ENCODE data around the gene PDCD6IP. TPM values are rescaled to one million over a fixed set of nuclear protein-coding genes. Genes with fewer than 3 reads are reported as not detected.

PDCD6IP gene, protein sequence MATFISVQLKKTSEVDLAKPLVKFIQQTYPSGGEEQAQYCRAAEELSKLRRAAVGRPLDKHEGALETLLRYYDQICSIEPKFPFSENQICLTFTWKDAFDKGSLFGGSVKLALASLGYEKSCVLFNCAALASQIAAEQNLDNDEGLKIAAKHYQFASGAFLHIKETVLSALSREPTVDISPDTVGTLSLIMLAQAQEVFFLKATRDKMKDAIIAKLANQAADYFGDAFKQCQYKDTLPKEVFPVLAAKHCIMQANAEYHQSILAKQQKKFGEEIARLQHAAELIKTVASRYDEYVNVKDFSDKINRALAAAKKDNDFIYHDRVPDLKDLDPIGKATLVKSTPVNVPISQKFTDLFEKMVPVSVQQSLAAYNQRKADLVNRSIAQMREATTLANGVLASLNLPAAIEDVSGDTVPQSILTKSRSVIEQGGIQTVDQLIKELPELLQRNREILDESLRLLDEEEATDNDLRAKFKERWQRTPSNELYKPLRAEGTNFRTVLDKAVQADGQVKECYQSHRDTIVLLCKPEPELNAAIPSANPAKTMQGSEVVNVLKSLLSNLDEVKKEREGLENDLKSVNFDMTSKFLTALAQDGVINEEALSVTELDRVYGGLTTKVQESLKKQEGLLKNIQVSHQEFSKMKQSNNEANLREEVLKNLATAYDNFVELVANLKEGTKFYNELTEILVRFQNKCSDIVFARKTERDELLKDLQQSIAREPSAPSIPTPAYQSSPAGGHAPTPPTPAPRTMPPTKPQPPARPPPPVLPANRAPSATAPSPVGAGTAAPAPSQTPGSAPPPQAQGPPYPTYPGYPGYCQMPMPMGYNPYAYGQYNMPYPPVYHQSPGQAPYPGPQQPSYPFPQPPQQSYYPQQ
- total RNA-seq (100 to 1,000 TPM in 1 of 6 donors, 10 to 100 TPM in 5; 68.0 to 130 (median 83.4) TPM), polyA plus RNA-seq (10 to 100 TPM; 15.1 to 27.6 TPM)

DNA sequence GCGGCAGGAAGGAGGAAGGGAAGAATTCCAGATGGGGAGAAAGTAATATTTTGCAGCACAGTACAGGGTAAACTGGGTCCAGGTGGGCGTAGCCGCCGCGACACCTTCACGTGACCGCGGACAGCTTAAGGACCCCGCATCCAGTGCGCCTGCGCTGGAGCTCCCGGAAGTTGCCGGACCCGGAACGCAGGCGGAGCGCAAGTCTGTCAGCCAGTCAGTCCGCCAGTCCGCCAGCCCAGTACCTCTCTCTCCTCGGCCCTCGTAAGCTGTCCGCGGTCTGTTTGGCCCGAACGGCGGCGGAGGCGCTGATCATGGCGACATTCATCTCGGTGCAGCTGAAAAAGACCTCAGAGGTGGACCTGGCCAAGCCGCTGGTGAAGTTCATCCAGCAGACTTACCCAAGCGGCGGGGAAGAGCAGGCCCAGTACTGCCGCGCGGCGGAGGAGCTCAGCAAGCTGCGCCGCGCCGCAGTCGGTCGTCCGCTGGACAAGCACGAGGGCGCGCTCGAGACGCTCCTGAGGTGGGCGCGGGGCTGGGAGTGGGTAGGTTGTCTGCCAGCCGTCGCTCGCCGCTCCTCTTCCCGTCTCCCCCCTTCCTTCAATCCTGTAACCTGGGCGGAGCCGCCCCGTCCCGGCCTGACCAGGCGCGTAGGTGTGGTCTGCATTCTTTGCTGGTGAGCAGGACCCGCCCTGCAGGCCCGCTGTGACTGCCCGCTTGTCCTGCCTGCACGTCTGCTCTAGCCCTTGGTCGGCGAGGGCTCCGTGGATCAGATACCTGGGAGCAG is at the start of gene PDCD6IP:
PDCD6IP (plus strand) TSS at position 213 of the 784 bp plus-strand sequence; CDS start at position 312, 99 bp downstream.
- H3K27ac ChIP-seq: peak within 1 kb of the TSS; percentile 78 to 97 (median 92)
- WGBS, 2 donors: 0% methylated on average over 69 of the region's 69 CpGs
- H3K4me3 ChIP-seq: peak within 1 kb of the TSS; percentile 49 to 92 (median 72)
- TF ChIP-seq CTCF (IDR thresholded peaks at IDR 0.05): no peak
- no peaks in the 10 kb centered on the region for H3K9me3 ChIP-seq
- peak; percentile 89 to 98 (median 91) for DNase-seq
- no peaks in the 10 kb centered on the region for H3K36me3 ChIP-seq
- intact Hi-C loops (cut with DNase I): no loop called here
- FAIRE-seq: no peak
- no peaks in the 10 kb centered on the region for H3K27me3 ChIP-seq
- H3K4me1 ChIP-seq: peaks cover 12 to 25% (median 18%) of the 10 kb centered on the region in 3 donors
- peak; percentile 94 to 97 (median 94) for ATAC-seq

- no peak for FAIRE-seq
- TF ChIP-seq CTCF (IDR thresholded peaks at IDR 0.05): no peak
- DNase-seq: no peak
Observed at GRCh38 chr3:33749546-33750210, 48.8 kb upstream of the PDCD6IP start.

DNA sequence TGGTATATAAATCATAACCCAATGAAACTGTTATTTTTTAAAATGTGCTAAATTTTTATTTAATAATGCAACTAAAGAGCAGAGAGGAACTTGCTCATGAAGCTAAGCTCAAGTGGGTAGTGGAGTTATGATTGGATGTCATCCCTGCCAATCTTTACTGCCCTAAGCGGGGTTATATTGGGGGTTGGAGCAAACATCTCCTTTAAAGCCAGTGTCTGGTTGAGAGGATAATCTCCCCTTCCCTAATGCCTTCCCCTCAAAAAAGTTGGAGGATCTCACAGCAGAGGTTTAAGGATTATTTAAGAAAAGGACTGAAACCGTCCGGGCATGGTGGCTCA is 48.2 kb upstream of the PDCD6IP start:
- no peak for ATAC-seq
- WGBS, 2 donors: 89% methylated on average over 3 of the region's 3 CpGs

More at GRCh38 chr3:33749546-33750210, 48.8 kb upstream of the PDCD6IP start:
- no peaks in the 10 kb centered on the region for H3K27me3 ChIP-seq
- no peak for ATAC-seq
- H3K27ac ChIP-seq: no peak overlapping the region
- no peak overlapping the region for H3K4me3 ChIP-seq
- intact Hi-C loops (cut with DNase I): no loop called here
- WGBS, 2 donors: 49 to 51% methylated on average over 2 of the region's 2 CpGs
- H3K9me3 ChIP-seq: no peaks in the 10 kb centered on the region
- no peaks in the 10 kb centered on the region for H3K36me3 ChIP-seq
- no peaks in the 10 kb centered on the region for H3K4me1 ChIP-seq

More for the DNA sequence above, 48.2 kb upstream of the PDCD6IP start:
- Histone ChIP-seq H3K36me3 (no peaks in the 10 kb centered on the region), H3K9me3 (no peaks in the 10 kb centered on the region), H3K27me3 (no peaks in the 10 kb centered on the region), H3K4me1 (no peaks in the 10 kb centered on the region), H3K4me3 (no peak overlapping the region), H3K27ac (no peak overlapping the region)
- DNase-seq: no peak
- intact Hi-C loops (cut with DNase I): no loop called here
- FAIRE-seq: no peak
- TF ChIP-seq CTCF (IDR thresholded peaks at IDR 0.05): no peak
